ENCODE measurements around the gene PTPA.

Gene PTPA

DNA sequence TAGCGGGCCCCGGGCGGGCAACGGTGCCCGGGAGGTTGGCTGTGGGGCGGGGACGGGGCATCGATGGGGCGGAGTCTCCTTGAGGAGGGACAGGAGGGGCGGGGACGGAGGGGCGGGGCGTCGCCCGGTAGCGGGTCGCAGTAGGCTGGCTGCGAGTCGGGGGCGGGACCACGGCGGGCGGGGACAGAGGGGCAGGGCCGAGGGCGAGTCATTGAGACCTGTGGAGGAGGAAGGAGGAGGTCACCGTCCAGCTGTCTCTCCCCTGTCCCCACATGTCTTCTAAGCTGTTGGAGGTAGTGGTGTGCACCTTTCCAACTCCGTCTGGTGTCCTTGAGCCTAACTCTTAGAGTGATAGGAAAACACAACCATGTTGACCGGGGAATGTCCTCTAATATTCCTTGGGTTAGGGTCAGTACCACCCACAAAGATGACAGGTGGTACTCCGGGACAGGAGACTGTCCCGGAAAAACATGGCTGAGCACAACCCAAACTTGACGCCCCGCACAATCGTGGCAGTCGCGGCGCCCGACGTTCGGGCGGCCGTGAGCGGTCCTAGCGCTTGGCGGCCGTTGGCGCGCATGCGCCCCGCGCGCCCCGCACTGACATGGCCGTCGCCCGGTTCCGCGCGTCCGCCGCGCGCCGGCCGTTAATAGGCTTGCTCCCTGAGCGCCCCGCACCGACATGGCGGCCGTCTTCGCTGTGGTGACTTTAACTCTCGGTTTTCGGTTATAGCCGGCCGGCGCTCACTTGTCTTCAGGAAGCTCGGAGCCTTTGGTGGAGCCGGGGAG lies at the start of gene PTPA, which contains the start of gene CRAT:
Gene PTPA (plus strand): TSS at position 676 of the 788 bp plus-strand sequence. CDS start 186 bp downstream, outside the sequence.
Gene CRAT (minus strand): TSS at position 54 of the 788 bp plus-strand sequence. CDS start 284 bp downstream, outside the sequence.
- Histone ChIP-seq H3K27me3 (ENCODE audit: control insufficient read depth in 1 of 2, insufficient read depth in 2 of 2, low read length in 2 of 2) (no peaks in the 10 kb centered on the region), H3K36me3 (ENCODE audit: insufficient read depth, low read length) (peaks cover 7% of the 10 kb centered on the region), H3K4me1 (ENCODE audit: insufficient read depth, low read length) (peaks cover 17% of the 10 kb centered on the region), H3K9me3 (ENCODE audit: low read length) (no peaks in the 10 kb centered on the region), H3K9ac (ENCODE audit: low read length) (peak within 1 kb of the TSS; percentile 73), H3K4me3 (ENCODE audit: low read depth in 1 of 2, low read length in 2 of 2) (peak within 1 kb of the TSS; percentile 92 to 99), H3K27ac (ENCODE audit: low read depth, low read length) (peak within 1 kb of the TSS; percentile 96)

DNA sequence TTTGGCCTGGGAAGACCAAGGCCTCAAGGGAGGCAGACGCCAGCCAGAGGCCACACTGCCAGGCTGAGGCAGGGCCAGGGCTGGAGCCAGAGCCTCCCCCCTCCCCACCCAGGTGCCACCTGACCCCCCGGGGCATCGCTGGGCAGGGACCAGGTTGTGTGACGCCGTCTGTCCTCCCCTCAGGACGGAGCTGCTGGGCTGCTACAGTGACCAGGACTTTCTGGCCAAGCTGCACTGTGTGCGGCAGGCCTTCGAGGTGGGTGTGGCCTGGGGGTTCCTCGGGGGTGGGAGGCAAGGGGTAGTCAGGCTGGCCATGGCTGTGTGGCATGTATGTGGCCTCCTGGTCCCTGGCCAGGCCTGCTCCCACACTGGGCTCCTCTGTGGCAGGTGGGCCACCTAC lies 48.2 kb upstream of the PTPA start:
- H3K4me3 ChIP-seq (ENCODE audit: low read depth in 1 of 2, low read length in 2 of 2): no peak overlapping the region
- no peak overlapping the region for H3K9ac ChIP-seq (ENCODE audit: low read length)
- no peaks in the 10 kb centered on the region for H3K27me3 ChIP-seq (ENCODE audit: control insufficient read depth in 1 of 2, insufficient read depth in 2 of 2, low read length in 2 of 2)
- no peaks in the 10 kb centered on the region for H3K9me3 ChIP-seq (ENCODE audit: low read length)
- H3K27ac ChIP-seq (ENCODE audit: low read depth, low read length): no peak overlapping the region
- no peaks in the 10 kb centered on the region for H3K4me1 ChIP-seq (ENCODE audit: insufficient read depth, low read length)
- H3K36me3 ChIP-seq (ENCODE audit: insufficient read depth, low read length): peaks cover 40% of the 10 kb centered on the region

DNA sequence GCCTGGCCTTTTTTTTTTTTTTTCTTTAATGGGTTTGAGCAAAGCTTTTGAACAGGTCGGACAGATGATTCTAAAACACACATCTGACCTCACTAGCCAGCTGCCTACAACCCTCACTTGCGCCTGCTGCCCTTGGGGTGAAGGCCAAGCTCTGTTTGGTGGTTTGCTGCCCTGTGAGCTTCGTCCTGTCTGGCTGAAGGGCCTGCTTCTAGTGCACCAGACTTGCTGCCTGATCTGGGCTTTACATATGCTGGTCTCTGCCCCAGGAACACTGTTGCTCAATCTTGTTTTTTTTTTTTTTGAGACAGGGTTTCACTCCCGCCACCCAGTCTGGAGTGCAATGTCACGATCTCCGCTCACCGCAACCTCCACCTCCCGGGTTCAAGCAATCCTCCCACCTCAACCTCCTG lies 46.7 kb upstream of the PTPA start:
- Histone ChIP-seq H3K4me3 (ENCODE audit: low read depth in 1 of 2, low read length in 2 of 2) (no peak overlapping the region), H3K36me3 (ENCODE audit: insufficient read depth, low read length) (peaks cover 41% of the 10 kb centered on the region), H3K27me3 (ENCODE audit: control insufficient read depth in 1 of 2, insufficient read depth in 2 of 2, low read length in 2 of 2) (no peaks in the 10 kb centered on the region), H3K27ac (ENCODE audit: low read depth, low read length) (no peak overlapping the region), H3K9me3 (ENCODE audit: low read length) (no peaks in the 10 kb centered on the region), H3K4me1 (ENCODE audit: insufficient read depth, low read length) (no peaks in the 10 kb centered on the region), H3K9ac (ENCODE audit: low read length) (no peak overlapping the region)

- H3K9ac ChIP-seq (ENCODE audit: low read length): no peak overlapping the region
- no peaks in the 10 kb centered on the region for H3K4me1 ChIP-seq (ENCODE audit: insufficient read depth, low read length)
- H3K36me3 ChIP-seq (ENCODE audit: insufficient read depth, low read length): peaks cover 23% of the 10 kb centered on the region
- H3K4me3 ChIP-seq (ENCODE audit: low read depth in 1 of 2, low read length in 2 of 2): no peak overlapping the region
- no peaks in the 10 kb centered on the region for H3K9me3 ChIP-seq (ENCODE audit: low read length)
- no peak overlapping the region for H3K27ac ChIP-seq (ENCODE audit: low read depth, low read length)
- H3K27me3 ChIP-seq (ENCODE audit: control insufficient read depth in 1 of 2, insufficient read depth in 2 of 2, low read length in 2 of 2): no peaks in the 10 kb centered on the region
These were observed 43.1 kb upstream of the PTPA start for GRCh38 chr9:129068110-129068509.

GRCh38 chr9:129068990-129069861 lies 42.0 kb upstream of the PTPA start:
- Histone ChIP-seq H3K4me1 (ENCODE audit: insufficient read depth, low read length) (no peaks in the 10 kb centered on the region), H3K9me3 (ENCODE audit: low read length) (no peaks in the 10 kb centered on the region), H3K36me3 (ENCODE audit: insufficient read depth, low read length) (peaks cover 22% of the 10 kb centered on the region), H3K9ac (ENCODE audit: low read length) (no peak overlapping the region), H3K27ac (ENCODE audit: low read depth, low read length) (no peak overlapping the region), H3K27me3 (ENCODE audit: control insufficient read depth in 1 of 2, insufficient read depth in 2 of 2, low read length in 2 of 2) (no peaks in the 10 kb centered on the region), H3K4me3 (ENCODE audit: low read depth in 1 of 2, low read length in 2 of 2) (no peak overlapping the region)

DNA sequence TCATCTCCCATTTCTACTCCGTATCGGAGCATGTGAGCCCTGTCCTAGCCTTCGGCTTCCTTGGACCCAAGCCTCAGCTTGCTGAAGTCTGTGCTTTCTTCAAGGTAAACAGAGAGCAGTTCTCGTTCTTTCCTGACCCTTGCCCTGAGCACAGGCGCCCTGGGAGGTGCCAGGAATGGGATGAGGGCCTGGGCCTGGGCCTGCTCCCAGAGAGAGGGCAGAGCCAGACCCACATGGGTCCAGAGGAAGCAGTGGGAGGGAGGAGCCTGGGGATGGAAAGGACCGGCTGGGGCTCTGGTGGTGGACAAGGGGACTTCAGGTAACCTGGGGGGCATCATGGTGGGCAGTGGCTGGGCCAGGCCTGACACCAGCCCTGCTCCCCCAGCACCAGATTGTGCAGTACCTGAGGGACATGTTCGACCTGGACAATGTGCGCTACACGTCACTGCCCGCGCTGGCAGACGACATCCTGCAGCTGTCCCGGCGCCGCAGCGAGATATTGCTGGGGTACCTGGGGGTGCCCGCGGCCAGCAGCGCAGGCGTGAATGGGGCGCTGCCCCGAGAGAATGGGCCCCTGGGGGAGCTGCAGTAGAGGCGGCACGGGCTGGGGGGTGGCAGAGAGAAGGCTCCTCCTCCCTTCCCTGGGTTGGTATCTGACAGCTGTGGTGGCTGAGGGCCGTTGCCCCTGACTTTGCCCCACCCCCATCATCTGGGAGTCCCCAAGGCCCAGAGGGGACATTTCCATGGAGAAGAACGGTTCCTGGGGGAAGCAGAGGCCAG lies 41.2 kb upstream of the PTPA start:
- no peak overlapping the region for H3K9ac ChIP-seq (ENCODE audit: low read length)
- no peaks in the 10 kb centered on the region for H3K9me3 ChIP-seq (ENCODE audit: low read length)
- H3K4me1 ChIP-seq (ENCODE audit: insufficient read depth, low read length): no peaks in the 10 kb centered on the region
- no peaks in the 10 kb centered on the region for H3K27me3 ChIP-seq (ENCODE audit: control insufficient read depth in 1 of 2, insufficient read depth in 2 of 2, low read length in 2 of 2)
- no peak overlapping the region for H3K27ac ChIP-seq (ENCODE audit: low read depth, low read length)
- H3K4me3 ChIP-seq (ENCODE audit: low read depth in 1 of 2, low read length in 2 of 2): no peak overlapping the region
- H3K36me3 ChIP-seq (ENCODE audit: insufficient read depth, low read length): peaks cover 22% of the 10 kb centered on the region

GRCh38 chr9:129070696-129071525 lies 40.3 kb upstream of the PTPA start:
- Histone ChIP-seq H3K9me3 (ENCODE audit: low read length) (no peaks in the 10 kb centered on the region), H3K4me1 (ENCODE audit: insufficient read depth, low read length) (no peaks in the 10 kb centered on the region), H3K36me3 (ENCODE audit: insufficient read depth, low read length) (peaks cover 18% of the 10 kb centered on the region), H3K4me3 (ENCODE audit: low read depth in 1 of 2, low read length in 2 of 2) (no peak overlapping the region), H3K27me3 (ENCODE audit: control insufficient read depth in 1 of 2, insufficient read depth in 2 of 2, low read length in 2 of 2) (no peaks in the 10 kb centered on the region), H3K27ac (ENCODE audit: low read depth, low read length) (no peak overlapping the region), H3K9ac (ENCODE audit: low read length) (no peak overlapping the region)

DNA sequence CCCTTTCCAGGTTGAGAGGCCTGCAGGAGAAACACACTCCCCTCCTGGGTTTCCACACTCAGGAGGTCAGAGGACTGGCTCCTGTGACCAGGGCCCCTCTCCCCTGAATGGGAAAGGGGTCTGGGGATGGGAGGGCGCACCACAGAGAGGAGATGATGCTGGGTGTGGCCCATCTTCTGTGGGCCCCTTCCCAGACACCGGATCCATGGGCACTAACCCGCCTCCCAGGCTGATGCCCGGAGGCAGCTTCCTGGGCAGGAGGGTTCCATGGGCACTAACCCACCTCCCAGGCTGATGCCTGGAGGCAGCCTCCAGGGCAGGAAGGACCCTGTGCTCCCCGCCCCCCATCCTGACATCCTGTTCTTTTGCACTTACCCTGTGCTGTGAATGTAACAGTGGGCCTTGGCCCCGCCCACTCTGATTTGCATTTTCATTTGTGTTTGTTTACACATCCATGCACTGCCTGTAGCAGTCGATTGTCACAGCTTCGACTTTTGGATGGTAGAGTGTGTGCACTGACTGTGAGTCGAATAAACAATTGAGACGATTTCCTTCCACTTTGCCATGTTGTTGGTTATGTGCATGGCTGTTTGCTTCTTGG lies 39.6 kb upstream of the PTPA start:
- H3K9ac ChIP-seq (ENCODE audit: low read length): no peak overlapping the region
- no peak overlapping the region for H3K4me3 ChIP-seq (ENCODE audit: low read depth in 1 of 2, low read length in 2 of 2)
- H3K9me3 ChIP-seq (ENCODE audit: low read length): no peaks in the 10 kb centered on the region
- no peaks in the 10 kb centered on the region for H3K4me1 ChIP-seq (ENCODE audit: insufficient read depth, low read length)
- no peak overlapping the region for H3K27ac ChIP-seq (ENCODE audit: low read depth, low read length)
- H3K27me3 ChIP-seq (ENCODE audit: control insufficient read depth in 1 of 2, insufficient read depth in 2 of 2, low read length in 2 of 2): no peaks in the 10 kb centered on the region
- H3K36me3 ChIP-seq (ENCODE audit: insufficient read depth, low read length): peaks cover 16% of the 10 kb centered on the region

DNA sequence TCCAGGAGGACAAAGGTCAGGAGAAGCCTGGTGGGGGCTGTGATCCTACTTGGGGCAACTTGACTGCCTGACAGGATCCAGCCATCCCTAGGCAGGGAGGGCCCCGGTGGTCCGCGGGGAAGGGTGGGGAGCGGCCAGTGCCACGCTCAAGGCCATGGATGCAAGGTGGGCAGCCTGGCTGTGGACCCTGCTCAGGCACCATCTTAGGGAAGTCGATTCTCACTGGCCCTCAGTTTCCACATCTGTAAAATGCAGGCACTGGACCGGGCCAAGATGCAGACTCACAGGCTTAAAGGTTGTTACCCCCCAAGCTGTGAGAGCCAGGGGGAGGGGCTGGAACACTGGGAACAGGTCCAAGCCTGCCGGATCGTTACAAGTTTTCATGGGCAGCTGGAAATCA lies 39.0 kb upstream of the PTPA start:
- Histone ChIP-seq H3K27ac (ENCODE audit: low read depth, low read length) (no peak overlapping the region), H3K4me3 (ENCODE audit: low read depth in 1 of 2, low read length in 2 of 2) (no peak overlapping the region), H3K36me3 (ENCODE audit: insufficient read depth, low read length) (peaks cover 15% of the 10 kb centered on the region), H3K9ac (ENCODE audit: low read length) (no peak overlapping the region), H3K9me3 (ENCODE audit: low read length) (no peaks in the 10 kb centered on the region), H3K27me3 (ENCODE audit: control insufficient read depth in 1 of 2, insufficient read depth in 2 of 2, low read length in 2 of 2) (no peaks in the 10 kb centered on the region), H3K4me1 (ENCODE audit: insufficient read depth, low read length) (no peaks in the 10 kb centered on the region)

DNA sequence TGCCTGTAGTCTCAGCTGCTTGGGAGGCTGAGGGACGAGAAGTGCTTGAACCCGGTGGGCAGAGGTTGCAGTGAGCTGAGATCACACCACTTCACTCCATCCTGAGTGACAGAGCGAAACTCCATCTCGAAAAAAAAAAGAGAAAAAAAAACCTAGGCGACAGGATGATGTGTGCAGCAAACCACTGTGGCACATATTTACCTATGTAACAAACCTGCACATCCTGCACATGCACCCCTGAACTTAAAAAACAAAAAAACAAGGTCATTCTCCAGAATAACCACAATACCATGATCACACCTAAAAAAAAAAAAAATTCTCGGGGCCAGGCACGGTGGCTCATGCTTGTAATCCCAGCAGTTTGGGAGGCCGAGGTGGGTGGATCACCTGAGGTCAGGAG lies 37.8 kb upstream of the PTPA start:
- no peak overlapping the region for H3K9ac ChIP-seq (ENCODE audit: low read length)
- H3K36me3 ChIP-seq (ENCODE audit: insufficient read depth, low read length): peaks cover 6% of the 10 kb centered on the region
- no peaks in the 10 kb centered on the region for H3K9me3 ChIP-seq (ENCODE audit: low read length)
- no peak overlapping the region for H3K27ac ChIP-seq (ENCODE audit: low read depth, low read length)
- H3K4me3 ChIP-seq (ENCODE audit: low read depth in 1 of 2, low read length in 2 of 2): no peak overlapping the region
- no peaks in the 10 kb centered on the region for H3K27me3 ChIP-seq (ENCODE audit: control insufficient read depth in 1 of 2, insufficient read depth in 2 of 2, low read length in 2 of 2)
- no peaks in the 10 kb centered on the region for H3K4me1 ChIP-seq (ENCODE audit: insufficient read depth, low read length)
